Duodenal mucosa (tissue), 2 donors: Measurements from ENCODE around the gene SLC37A1.
"Not testable (repeated sequence)": the region's sequence is repeated elsewhere in the genome, so short reads cannot be mapped to it uniquely, and the experiment has no call there.

Source experiments
- H3K27ac ChIP-seq: one replicate; pipeline ENCODE4 v1.7.0; 2013; ENCODE audit warnings: low read depth, low read length
- H3K27me3 ChIP-seq, 2 donors: one replicate each; pipeline ENCODE4 v1.7.0; 2013; ENCODE audit warnings: low read length in 2 of 2, control low read depth in 1 of 2; ENCODE audit not compliant: insufficient read depth in 2 of 2, control insufficient read depth in 1 of 2
- H3K36me3 ChIP-seq, 2 donors: one replicate each; pipeline ENCODE4 v1.7.0; 2013; ENCODE audit warnings: low read length in 2 of 2, control low read depth in 1 of 2; ENCODE audit not compliant: insufficient read depth in 2 of 2, control insufficient read depth in 1 of 2
- H3K4me1 ChIP-seq, 2 donors: one replicate each; pipeline ENCODE4 v1.7.0; 2013; ENCODE audit warnings: low read length in 2 of 2, control low read depth in 1 of 2; ENCODE audit not compliant: insufficient read depth in 2 of 2, control insufficient read depth in 1 of 2
- H3K4me3 ChIP-seq, 2 donors: one replicate each; pipeline ENCODE4 v1.7.0; 2013; ENCODE audit warnings: low read length in 2 of 2, low read depth in 1 of 2
- H3K9ac ChIP-seq, 2 donors: one replicate each; pipeline ENCODE4 v1.7.0; 2013; ENCODE audit warnings: low read length in 2 of 2, low read depth in 1 of 2
- H3K9me3 ChIP-seq, 2 donors: one replicate each; pipeline ENCODE4 v1.7.0; 2013; ENCODE audit warnings: low read length in 2 of 2, control low read depth in 1 of 2; ENCODE audit not compliant: control insufficient read depth in 1 of 2

The SLC37A1 gene

GRCh38 chr21:42612390-42612789 lies 98.7 kb downstream of the SLC37A1 start:
- no peak overlapping the region for H3K27ac ChIP-seq
- H3K9me3 ChIP-seq = peaks cover 0 to 5% of the 10 kb centered on the region in 2 donors
- no peaks in the 10 kb centered on the region for H3K36me3 ChIP-seq
- no peak overlapping the region for H3K4me3 ChIP-seq
- peaks cover 0 to 4% of the 10 kb centered on the region in 2 donors for H3K4me1 ChIP-seq
- H3K27me3 ChIP-seq = peaks cover 10 to 15% of the 10 kb centered on the region in 2 donors
- no peak overlapping the region for H3K9ac ChIP-seq

- Histone ChIP-seq H3K36me3 (no peaks in the 10 kb centered on the region), H3K4me1 (peaks cover 0 to 4% of the 10 kb centered on the region in 2 donors), H3K9ac (no peak overlapping the region), H3K4me3 (no peak overlapping the region), H3K27ac (no peak overlapping the region), H3K27me3 (peaks cover 19 to 27% of the 10 kb centered on the region in 2 donors), H3K9me3 (peaks cover 0 to 5% of the 10 kb centered on the region in 2 donors)
Measured at GRCh38 chr21:42613756-42614155, 100.1 kb downstream of the SLC37A1 start.

GRCh38 chr21:42614396-42614795 lies 100.7 kb downstream of the SLC37A1 start:
- Histone ChIP-seq H3K4me1 (peaks cover 0 to 4% of the 10 kb centered on the region in 2 donors), H3K4me3 (no peak overlapping the region), H3K9ac (no peak overlapping the region), H3K36me3 (no peaks in the 10 kb centered on the region), H3K27me3 (peaks cover 23 to 32% of the 10 kb centered on the region in 2 donors), H3K27ac (no peak overlapping the region), H3K9me3 (peaks cover 0 to 5% of the 10 kb centered on the region in 2 donors)

GRCh38 chr21:42614811-42615351 lies 101.2 kb downstream of the SLC37A1 start:
- H3K27me3 ChIP-seq = peaks cover 26 to 37% of the 10 kb centered on the region in 2 donors
- H3K9me3 ChIP-seq = peaks cover 0 to 5% of the 10 kb centered on the region in 2 donors
- no peak overlapping the region for H3K27ac ChIP-seq
- no peak overlapping the region for H3K9ac ChIP-seq
- H3K4me3 ChIP-seq = peak overlapping the region in 1 of 2 donors; percentile 40
- peaks cover 0 to 4% of the 10 kb centered on the region in 2 donors for H3K4me1 ChIP-seq
- no peaks in the 10 kb centered on the region for H3K36me3 ChIP-seq

- H3K4me1 ChIP-seq, H3K27ac ChIP-seq, H3K9ac ChIP-seq, H3K36me3 ChIP-seq, H3K9me3 ChIP-seq: not testable (repeated sequence)
- Histone ChIP-seq H3K27me3 (peaks cover 27 to 37% of the 10 kb centered on the region in 2 donors), H3K4me3 (peak overlapping the region in 1 of 2 donors; percentile 40)
Measured at GRCh38 chr21:42615377-42615776, 101.7 kb downstream of the SLC37A1 start.

- peaks cover 27 to 37% of the 10 kb centered on the region in 2 donors for H3K27me3 ChIP-seq
- peak overlapping the region; percentile 47 to 60 for H3K4me3 ChIP-seq
- no peak overlapping the region for H3K9ac ChIP-seq
- peaks cover 0 to 5% of the 10 kb centered on the region in 2 donors for H3K9me3 ChIP-seq
- H3K27ac ChIP-seq = no peak overlapping the region
- peaks cover 0 to 4% of the 10 kb centered on the region in 2 donors for H3K4me1 ChIP-seq
- H3K36me3 ChIP-seq = no peaks in the 10 kb centered on the region
Measured at GRCh38 chr21:42615924-42616323, 102.3 kb downstream of the SLC37A1 start.

GRCh38 chr21:42616446-42616845 lies 102.8 kb downstream of the SLC37A1 start:
- no peaks in the 10 kb centered on the region for H3K36me3 ChIP-seq
- peak overlapping the region; percentile 47 to 60 for H3K4me3 ChIP-seq
- H3K27me3 ChIP-seq = peaks cover 27 to 37% of the 10 kb centered on the region in 2 donors
- no peak overlapping the region for H3K27ac ChIP-seq
- peaks cover 0 to 4% of the 10 kb centered on the region in 2 donors for H3K4me1 ChIP-seq
- H3K9ac ChIP-seq = no peak overlapping the region
- H3K9me3 ChIP-seq = peaks cover 0 to 5% of the 10 kb centered on the region in 2 donors

- peaks cover 0 to 4% of the 10 kb centered on the region in 2 donors for H3K9me3 ChIP-seq
- H3K4me3 ChIP-seq = peak overlapping the region; percentile 47 to 60
- no peak overlapping the region for H3K27ac ChIP-seq
- H3K27me3 ChIP-seq = peaks cover 27 to 37% of the 10 kb centered on the region in 2 donors
- no peaks in the 10 kb centered on the region for H3K36me3 ChIP-seq
- no peak overlapping the region for H3K9ac ChIP-seq
- H3K4me1 ChIP-seq = peaks cover 0 to 4% of the 10 kb centered on the region in 2 donors
Measured at GRCh38 chr21:42616941-42617340, 103.3 kb downstream of the SLC37A1 start.

- Histone ChIP-seq H3K9ac (no peak overlapping the region), H3K36me3 (no peaks in the 10 kb centered on the region), H3K27me3 (peaks cover 27 to 37% of the 10 kb centered on the region in 2 donors), H3K27ac (no peak overlapping the region), H3K9me3 (no peaks in the 10 kb centered on the region), H3K4me3 (no peak overlapping the region), H3K4me1 (peaks cover 0 to 4% of the 10 kb centered on the region in 2 donors)
Measured at GRCh38 chr21:42617486-42617885, 103.8 kb downstream of the SLC37A1 start.

GRCh38 chr21:42618707-42619102 lies 105.1 kb downstream of the SLC37A1 start:
- no peak overlapping the region for H3K9ac ChIP-seq
- H3K9me3 ChIP-seq = no peaks in the 10 kb centered on the region
- H3K4me1 ChIP-seq = peaks cover 0 to 4% of the 10 kb centered on the region in 2 donors
- peaks cover 27 to 37% of the 10 kb centered on the region in 2 donors for H3K27me3 ChIP-seq
- H3K27ac ChIP-seq = no peak overlapping the region
- no peak overlapping the region for H3K4me3 ChIP-seq
- H3K36me3 ChIP-seq = no peaks in the 10 kb centered on the region
